ENCODE data around the gene SRC.
"Not testable (repeated sequence)": the region's sequence is repeated elsewhere in the genome, so short reads cannot be mapped to it uniquely, and the experiment has no call there.

The SRC gene

GRCh38 chr20:37363221-37364012, 17.5 kb downstream of the SRC start:
- Histone ChIP-seq H3K4me1 (ENCODE audit: control insufficient read depth in 2 of 2, insufficient read depth in 2 of 2, low read length in 2 of 2) (peaks cover 0 to 1% of the 10 kb centered on the region in 2 donors), H3K27me3 (ENCODE audit: control insufficient read depth in 2 of 2, insufficient read depth in 2 of 2, low read length in 2 of 2) (no peaks in the 10 kb centered on the region), H3K27ac (ENCODE audit: low read depth in 2 of 2, low read length in 2 of 2) (no peak overlapping the region), H3K9ac (ENCODE audit: low read depth in 1 of 2, low read length in 2 of 2) (no peak overlapping the region), H3K9me3 (ENCODE audit: control insufficient read depth in 2 of 2, low read length in 2 of 2) (no peaks in the 10 kb centered on the region), H3K4me3 (ENCODE audit: low read length in 2 of 2) (no peak overlapping the region), H3K36me3 (ENCODE audit: control insufficient read depth in 2 of 2, insufficient read depth in 2 of 2, low read length in 2 of 2) (peaks cover 15 to 22% of the 10 kb centered on the region in 2 donors)

GRCh38 chr20:37364013-37364926, 18.3 kb downstream of the SRC start:
- Histone ChIP-seq H3K4me3 (ENCODE audit: low read length in 2 of 2) (no peak overlapping the region), H3K27me3 (ENCODE audit: control insufficient read depth in 2 of 2, insufficient read depth in 2 of 2, low read length in 2 of 2) (no peaks in the 10 kb centered on the region), H3K9me3 (ENCODE audit: control insufficient read depth in 2 of 2, low read length in 2 of 2) (no peaks in the 10 kb centered on the region), H3K27ac (ENCODE audit: low read depth in 2 of 2, low read length in 2 of 2) (no peak overlapping the region), H3K36me3 (ENCODE audit: control insufficient read depth in 2 of 2, insufficient read depth in 2 of 2, low read length in 2 of 2) (peaks cover 15 to 22% of the 10 kb centered on the region in 2 donors), H3K4me1 (ENCODE audit: control insufficient read depth in 2 of 2, insufficient read depth in 2 of 2, low read length in 2 of 2) (no peaks in the 10 kb centered on the region), H3K9ac (ENCODE audit: low read depth in 1 of 2, low read length in 2 of 2) (no peak overlapping the region)

- H3K9ac ChIP-seq (ENCODE audit: low read depth in 1 of 2, low read length in 2 of 2), result no peak overlapping the region
- no peaks in the 10 kb centered on the region for H3K27me3 ChIP-seq (ENCODE audit: control insufficient read depth in 2 of 2, insufficient read depth in 2 of 2, low read length in 2 of 2)
- no peaks in the 10 kb centered on the region for H3K9me3 ChIP-seq (ENCODE audit: control insufficient read depth in 2 of 2, low read length in 2 of 2)
- no peaks in the 10 kb centered on the region for H3K4me1 ChIP-seq (ENCODE audit: control insufficient read depth in 2 of 2, insufficient read depth in 2 of 2, low read length in 2 of 2)
- no peak overlapping the region for H3K4me3 ChIP-seq (ENCODE audit: low read length in 2 of 2)
- no peak overlapping the region for H3K27ac ChIP-seq (ENCODE audit: low read depth in 2 of 2, low read length in 2 of 2)
- H3K36me3 ChIP-seq (ENCODE audit: control insufficient read depth in 2 of 2, insufficient read depth in 2 of 2, low read length in 2 of 2), result peaks cover 15 to 22% of the 10 kb centered on the region in 2 donors
Measured at GRCh38 chr20:37364927-37365272, 19.0 kb downstream of the SRC start.

- peak overlapping the region; percentile 26 to 48 for H3K27ac ChIP-seq (ENCODE audit: low read depth in 2 of 2, low read length in 2 of 2)
- peak overlapping the region in 1 of 2 donors; percentile 13 for H3K4me3 ChIP-seq (ENCODE audit: low read length in 2 of 2)
- no peaks in the 10 kb centered on the region for H3K9me3 ChIP-seq (ENCODE audit: control insufficient read depth in 2 of 2, low read length in 2 of 2)
- no peaks in the 10 kb centered on the region for H3K27me3 ChIP-seq (ENCODE audit: control insufficient read depth in 2 of 2, insufficient read depth in 2 of 2, low read length in 2 of 2)
- no peaks in the 10 kb centered on the region for H3K4me1 ChIP-seq (ENCODE audit: control insufficient read depth in 2 of 2, insufficient read depth in 2 of 2, low read length in 2 of 2)
- no peak overlapping the region for H3K9ac ChIP-seq (ENCODE audit: low read depth in 1 of 2, low read length in 2 of 2)
- peaks cover 15 to 22% of the 10 kb centered on the region in 2 donors for H3K36me3 ChIP-seq (ENCODE audit: control insufficient read depth in 2 of 2, insufficient read depth in 2 of 2, low read length in 2 of 2)
Measured at GRCh38 chr20:37365760-37366638, 20.1 kb downstream of the SRC start.

GRCh38 chr20:37366743-37367142, 20.8 kb downstream of the SRC start:
- Histone ChIP-seq H3K9me3 (ENCODE audit: control insufficient read depth in 2 of 2, low read length in 2 of 2) (no peaks in the 10 kb centered on the region), H3K9ac (ENCODE audit: low read depth in 1 of 2, low read length in 2 of 2) (no peak overlapping the region), H3K27me3 (ENCODE audit: control insufficient read depth in 2 of 2, insufficient read depth in 2 of 2, low read length in 2 of 2) (no peaks in the 10 kb centered on the region), H3K4me1 (ENCODE audit: control insufficient read depth in 2 of 2, insufficient read depth in 2 of 2, low read length in 2 of 2) (no peaks in the 10 kb centered on the region), H3K4me3 (ENCODE audit: low read length in 2 of 2) (no peak overlapping the region), H3K36me3 (ENCODE audit: control insufficient read depth in 2 of 2, insufficient read depth in 2 of 2, low read length in 2 of 2) (peaks cover 15 to 22% of the 10 kb centered on the region in 2 donors), H3K27ac (ENCODE audit: low read depth in 2 of 2, low read length in 2 of 2) (no peak overlapping the region)

GRCh38 chr20:37369846-37370245, 23.9 kb downstream of the SRC start:
- Histone ChIP-seq H3K36me3 (ENCODE audit: control insufficient read depth in 2 of 2, insufficient read depth in 2 of 2, low read length in 2 of 2) (peaks cover 10 to 19% of the 10 kb centered on the region in 2 donors), H3K4me3 (ENCODE audit: low read length in 2 of 2) (no peak overlapping the region), H3K4me1 (ENCODE audit: control insufficient read depth in 2 of 2, insufficient read depth in 2 of 2, low read length in 2 of 2) (no peaks in the 10 kb centered on the region), H3K9me3 (ENCODE audit: control insufficient read depth in 2 of 2, low read length in 2 of 2) (no peaks in the 10 kb centered on the region), H3K9ac (ENCODE audit: low read depth in 1 of 2, low read length in 2 of 2) (no peak overlapping the region), H3K27me3 (ENCODE audit: control insufficient read depth in 2 of 2, insufficient read depth in 2 of 2, low read length in 2 of 2) (no peaks in the 10 kb centered on the region), H3K27ac (ENCODE audit: low read depth in 2 of 2, low read length in 2 of 2) (no peak overlapping the region)

GRCh38 chr20:37371845-37372244, 25.9 kb downstream of the SRC start:
- not testable (repeated sequence) for H3K27me3 ChIP-seq (ENCODE audit: control insufficient read depth in 2 of 2, insufficient read depth in 2 of 2, low read length in 2 of 2); H3K9ac ChIP-seq (ENCODE audit: low read depth in 1 of 2, low read length in 2 of 2); H3K27ac ChIP-seq (ENCODE audit: low read depth in 2 of 2, low read length in 2 of 2); H3K4me3 ChIP-seq (ENCODE audit: low read length in 2 of 2); H3K9me3 ChIP-seq (ENCODE audit: control insufficient read depth in 2 of 2, low read length in 2 of 2); H3K4me1 ChIP-seq (ENCODE audit: control insufficient read depth in 2 of 2, insufficient read depth in 2 of 2, low read length in 2 of 2)
- peaks cover 6 to 14% of the 10 kb centered on the region in 2 donors for H3K36me3 ChIP-seq (ENCODE audit: control insufficient read depth in 2 of 2, insufficient read depth in 2 of 2, low read length in 2 of 2)

- Histone ChIP-seq H3K27ac (ENCODE audit: low read depth in 2 of 2, low read length in 2 of 2) (no peak overlapping the region), H3K9me3 (ENCODE audit: control insufficient read depth in 2 of 2, low read length in 2 of 2) (no peaks in the 10 kb centered on the region), H3K4me3 (ENCODE audit: low read length in 2 of 2) (no peak overlapping the region), H3K27me3 (ENCODE audit: control insufficient read depth in 2 of 2, insufficient read depth in 2 of 2, low read length in 2 of 2) (no peaks in the 10 kb centered on the region), H3K4me1 (ENCODE audit: control insufficient read depth in 2 of 2, insufficient read depth in 2 of 2, low read length in 2 of 2) (no peaks in the 10 kb centered on the region), H3K36me3 (ENCODE audit: control insufficient read depth in 2 of 2, insufficient read depth in 2 of 2, low read length in 2 of 2) (peaks cover 8 to 20% of the 10 kb centered on the region in 2 donors), H3K9ac (ENCODE audit: low read depth in 1 of 2, low read length in 2 of 2) (no peak overlapping the region)
Measured at GRCh38 chr20:37372441-37372840, 26.5 kb downstream of the SRC start.

- Histone ChIP-seq H3K27ac (ENCODE audit: low read depth in 2 of 2, low read length in 2 of 2) (no peak overlapping the region), H3K4me1 (ENCODE audit: control insufficient read depth in 2 of 2, insufficient read depth in 2 of 2, low read length in 2 of 2) (no peaks in the 10 kb centered on the region), H3K4me3 (ENCODE audit: low read length in 2 of 2) (no peak overlapping the region), H3K27me3 (ENCODE audit: control insufficient read depth in 2 of 2, insufficient read depth in 2 of 2, low read length in 2 of 2) (no peaks in the 10 kb centered on the region), H3K9me3 (ENCODE audit: control insufficient read depth in 2 of 2, low read length in 2 of 2) (no peaks in the 10 kb centered on the region), H3K9ac (ENCODE audit: low read depth in 1 of 2, low read length in 2 of 2) (no peak overlapping the region), H3K36me3 (ENCODE audit: control insufficient read depth in 2 of 2, insufficient read depth in 2 of 2, low read length in 2 of 2) (peaks cover 8 to 20% of the 10 kb centered on the region in 2 donors)
Measured at GRCh38 chr20:37373020-37373598, 27.2 kb downstream of the SRC start.

All from mucosa of rectum (tissue), 2 donors.